ENCODE data around the gene KRTAP12-2.

DNA sequence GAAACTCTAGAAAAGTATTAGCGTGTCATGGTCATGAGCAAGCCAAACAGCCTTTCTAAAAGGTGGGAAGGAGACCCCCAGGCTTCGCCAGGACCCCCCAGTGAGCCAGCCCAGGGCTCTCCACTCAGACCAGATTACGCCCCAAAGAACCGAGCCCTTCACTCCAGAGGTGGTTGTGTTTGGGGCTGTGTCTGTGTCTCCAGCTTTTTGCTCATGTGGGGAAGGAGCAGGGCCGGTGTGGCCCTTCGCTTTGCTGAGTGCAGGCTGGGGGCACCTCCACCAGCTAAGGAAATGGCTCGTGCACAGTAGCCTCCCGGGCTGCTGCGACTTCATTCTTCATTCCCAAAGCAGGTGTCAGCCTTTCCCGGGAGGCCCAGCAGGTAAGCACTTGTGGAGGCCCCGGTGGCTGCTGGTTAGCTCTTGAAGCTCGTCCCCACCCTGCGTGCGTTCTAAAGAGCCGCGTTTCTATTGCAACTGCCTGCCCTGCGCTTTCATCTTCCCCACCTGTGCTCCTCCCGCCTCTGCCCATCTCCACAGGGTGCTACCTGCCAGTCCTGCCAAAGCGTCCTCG lies 44.1 kb upstream of the KRTAP12-2 start:
- TF ChIP-seq CTCF (optimal IDR thresholded peaks at IDR 0.05 in 1 of 3, IDR thresholded peaks at IDR 0.05 in 1 of 3, conservative IDR thresholded peaks at IDR 0.05 in 1 of 3; ENCODE audit: extremely low read depth in 1 of 3, insufficient read depth in 2 of 3, low read length in 3 of 3) (no peak), EZH2 (IDR thresholded peaks at IDR 0.05; ENCODE audit: low read length) (no peak)
